Stimulated activated naive CD4-positive, alpha-beta T cell treated with Interleukin-2 at 50 U/mL for 16 hours (primary cell): Measurements from ENCODE around the gene PNPLA3.

Experiments
- DNase-seq: peaks from one replicate; lab custom pipeline; 2025; lab: John Stamatoyannopoulos, UW

Gene PNPLA3

DNA sequence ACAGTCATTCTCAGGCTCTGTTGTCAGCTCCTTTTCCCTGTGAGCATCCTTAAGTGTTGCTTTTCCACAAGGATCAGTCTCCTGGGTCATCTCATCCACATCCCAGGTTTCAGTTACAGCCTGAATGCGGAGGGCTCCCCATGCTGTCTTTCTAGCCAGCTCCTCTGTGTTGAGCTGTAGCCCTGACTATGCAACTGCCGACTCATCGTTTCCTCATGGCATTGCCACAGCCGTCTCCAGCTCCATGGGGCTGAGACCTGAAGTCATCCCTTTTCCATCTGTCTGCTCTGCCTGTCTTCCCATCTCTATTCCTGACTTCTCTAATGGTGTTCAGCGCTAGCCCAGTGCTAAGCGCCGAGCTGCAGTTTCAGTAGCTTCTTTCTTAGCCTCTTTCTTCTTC lies 43.5 kb downstream of the PNPLA3 start:
- DNase-seq, result no peak

DNA sequence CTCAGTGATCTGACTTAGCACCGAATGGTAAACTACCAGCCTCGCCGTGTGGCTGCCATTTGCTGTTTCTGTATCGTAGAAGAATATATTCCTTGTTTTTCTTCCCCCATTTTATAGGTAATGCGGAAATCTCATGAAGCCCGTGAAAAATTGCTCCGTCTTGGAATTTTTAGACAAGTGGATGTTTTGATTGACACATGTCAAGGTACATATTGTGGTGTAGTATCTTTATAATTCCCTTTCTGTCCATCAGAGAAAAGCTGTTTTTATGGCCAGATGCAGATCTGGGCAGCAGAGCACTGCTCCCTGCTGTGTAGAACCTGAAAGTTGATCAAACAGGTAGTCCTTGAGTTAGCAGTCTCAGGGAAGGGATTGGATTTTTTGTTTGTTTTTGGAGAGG lies 45.0 kb downstream of the PNPLA3 start:
- DNase-seq, result no peak

DNA sequence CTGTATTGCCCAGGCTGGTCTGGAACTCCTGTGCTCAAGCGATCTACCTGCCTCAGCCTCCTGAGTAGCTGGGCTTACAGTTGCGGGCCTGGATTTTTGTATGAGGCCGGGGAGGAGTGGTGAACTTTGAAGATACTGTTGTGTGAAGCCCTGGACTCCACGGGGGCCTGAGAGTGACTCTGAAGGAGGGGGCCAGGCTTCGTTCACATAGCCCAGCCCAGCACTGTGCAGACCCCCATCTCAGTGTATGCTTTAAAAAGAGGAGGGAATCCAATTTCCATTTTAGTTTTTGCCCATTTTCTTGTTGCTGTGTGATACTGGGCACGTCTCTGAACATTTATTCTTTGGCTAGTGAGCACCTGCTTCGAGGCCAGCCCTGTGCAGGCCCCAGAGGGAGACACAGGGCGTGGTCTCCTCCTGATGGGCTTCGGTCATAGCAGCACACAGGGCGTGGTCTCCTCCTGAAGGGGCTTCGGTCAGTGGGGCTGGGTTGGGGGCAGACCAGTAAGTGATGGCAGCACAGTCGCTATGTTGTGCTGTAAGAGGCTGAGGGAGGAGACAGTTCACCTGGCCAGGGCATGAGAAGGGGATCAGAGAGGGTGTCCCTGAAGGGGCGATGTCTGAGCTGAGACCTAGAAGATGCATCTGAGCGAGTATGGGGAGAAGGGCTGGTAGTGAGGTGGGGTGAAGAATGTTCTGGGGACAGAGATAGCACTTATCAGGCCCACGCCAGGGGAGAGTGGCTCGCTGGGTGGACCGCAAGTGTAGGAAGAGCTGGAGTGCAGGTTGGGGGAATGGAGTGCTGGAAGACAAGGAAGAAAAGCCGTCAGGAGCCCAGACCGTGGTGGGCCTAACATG lies 45.6 kb downstream of the PNPLA3 start:
- no peak for DNase-seq

DNA sequence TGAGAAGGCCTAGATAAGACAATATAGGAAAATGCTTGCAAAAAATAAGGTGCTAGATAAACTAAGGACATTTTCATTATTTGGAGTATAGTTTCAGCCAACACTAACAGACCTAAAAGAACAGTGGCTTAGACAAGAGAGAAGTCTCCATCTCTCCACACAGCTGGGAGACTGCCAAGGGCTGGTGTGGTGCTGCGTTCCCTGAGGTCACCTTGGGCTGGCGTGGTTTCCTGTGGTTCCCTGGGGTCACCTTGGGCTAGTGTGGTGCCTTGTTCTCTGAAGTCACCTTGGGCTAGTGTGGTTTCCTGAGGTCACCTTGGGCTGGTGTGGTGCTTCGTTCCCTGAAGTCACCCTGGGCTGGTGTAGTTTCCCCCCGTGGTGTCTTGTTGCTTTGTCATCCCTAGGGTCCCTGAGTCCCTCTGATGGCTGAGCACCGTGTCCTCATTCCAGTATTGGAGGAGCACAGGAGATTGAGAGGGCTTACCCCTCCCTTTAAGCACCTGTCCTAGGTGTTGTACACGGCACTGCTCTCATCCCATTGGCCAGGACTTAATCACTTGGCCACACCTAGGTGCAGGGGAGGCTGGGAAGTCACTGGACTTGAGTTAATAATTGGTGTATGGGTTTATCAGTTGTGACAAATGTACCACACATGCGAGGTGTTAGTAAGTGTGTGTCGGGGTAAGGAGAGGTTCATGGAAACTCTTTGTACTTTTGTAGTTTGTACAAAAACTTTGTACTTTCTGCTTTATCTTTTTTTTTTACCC lies 46.6 kb downstream of the PNPLA3 start:
- DNase-seq, result no peak

DNA sequence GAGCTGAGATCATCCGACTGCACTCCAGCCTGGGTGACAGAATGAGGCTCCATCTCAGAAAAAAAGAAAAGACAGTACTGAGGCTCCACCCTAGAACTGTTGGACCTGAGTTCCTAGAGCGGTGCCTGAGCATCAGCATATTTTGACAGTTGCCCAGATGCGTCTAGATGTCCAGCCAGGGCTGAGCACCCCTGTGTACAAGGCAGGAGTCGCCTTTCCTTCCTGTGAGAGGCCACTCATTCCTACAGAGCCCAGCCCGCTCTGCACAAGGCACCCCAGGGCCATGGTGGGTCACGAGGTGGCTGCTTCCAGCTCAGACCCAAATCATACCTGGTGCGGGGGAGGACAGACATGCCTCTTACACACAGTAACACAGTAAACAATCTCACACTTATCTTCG lies 47.5 kb downstream of the PNPLA3 start:
- no peak for DNase-seq

DNA sequence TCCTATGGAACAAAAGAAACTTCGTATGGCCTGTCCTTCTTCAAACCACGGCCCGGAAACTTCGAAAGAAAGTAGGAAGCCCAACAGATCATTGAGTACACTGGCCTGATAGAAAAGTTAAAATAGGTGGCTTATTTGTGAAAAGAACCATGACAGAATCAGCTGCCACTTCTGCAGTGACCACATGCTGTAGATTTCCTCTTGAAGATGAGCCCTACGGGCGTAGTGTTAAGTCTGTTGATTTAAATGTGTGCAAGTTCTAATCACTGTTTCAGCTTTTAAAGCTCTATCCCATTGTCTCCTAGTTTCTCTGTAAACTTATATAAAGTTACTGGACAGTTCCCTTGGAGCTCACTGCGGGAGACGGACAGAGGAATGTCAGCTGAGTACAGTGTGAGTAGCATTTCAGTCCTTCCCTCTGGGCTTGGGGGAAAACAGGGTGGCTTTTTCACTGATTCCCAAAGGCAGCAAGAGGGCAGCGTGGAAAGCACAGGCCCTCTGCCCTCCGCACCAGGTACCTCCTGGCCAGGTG lies 49.4 kb downstream of the PNPLA3 start:
- no peak for DNase-seq

DNA sequence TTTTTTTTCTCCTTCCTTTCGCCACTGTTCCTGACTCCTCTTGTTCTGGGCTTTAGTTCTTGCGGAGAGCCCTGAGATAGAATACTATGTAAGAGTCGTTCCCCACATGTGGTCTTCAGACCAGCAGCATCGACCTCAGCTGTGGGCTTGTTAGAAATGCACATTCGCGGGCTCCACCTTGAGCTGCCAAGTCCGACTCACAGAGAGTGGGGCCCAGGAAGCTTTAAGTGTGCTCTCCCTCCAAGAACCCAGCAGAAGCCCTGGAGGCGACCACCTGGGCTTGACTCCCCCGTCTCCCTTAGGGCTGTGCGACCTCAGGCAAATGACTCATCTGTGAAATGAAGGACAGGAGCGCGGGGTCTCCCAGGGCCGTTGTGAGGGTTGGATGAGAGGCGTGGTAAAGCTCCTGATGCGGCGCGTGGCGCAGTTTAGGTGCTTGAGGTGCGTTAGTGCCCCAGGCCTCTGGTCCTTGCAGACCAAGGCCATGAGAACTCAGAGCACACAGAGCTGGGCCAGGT lies 50.5 kb downstream of the PNPLA3 start:
- DNase-seq, result no peak

DNA sequence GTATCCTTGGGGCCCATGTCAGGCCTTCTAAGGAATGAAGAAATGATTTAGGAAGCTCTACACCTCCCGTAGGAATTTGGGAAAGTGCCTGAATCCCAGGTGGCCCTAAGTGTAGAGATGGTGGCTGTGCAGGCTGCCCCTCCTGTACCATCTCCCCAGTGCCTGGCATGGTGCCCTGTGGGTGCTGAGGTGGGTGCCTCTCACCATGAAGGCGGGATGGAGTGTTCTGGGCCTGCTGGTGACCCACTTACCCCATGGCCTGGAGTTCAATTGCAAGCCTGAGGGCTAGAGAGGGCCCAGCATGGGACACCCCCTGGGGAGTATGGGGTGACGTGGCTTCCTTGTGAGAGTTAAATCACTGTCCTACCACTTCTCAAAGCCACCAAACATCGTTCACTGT lies 51.4 kb downstream of the PNPLA3 start:
- no peak for DNase-seq

DNA sequence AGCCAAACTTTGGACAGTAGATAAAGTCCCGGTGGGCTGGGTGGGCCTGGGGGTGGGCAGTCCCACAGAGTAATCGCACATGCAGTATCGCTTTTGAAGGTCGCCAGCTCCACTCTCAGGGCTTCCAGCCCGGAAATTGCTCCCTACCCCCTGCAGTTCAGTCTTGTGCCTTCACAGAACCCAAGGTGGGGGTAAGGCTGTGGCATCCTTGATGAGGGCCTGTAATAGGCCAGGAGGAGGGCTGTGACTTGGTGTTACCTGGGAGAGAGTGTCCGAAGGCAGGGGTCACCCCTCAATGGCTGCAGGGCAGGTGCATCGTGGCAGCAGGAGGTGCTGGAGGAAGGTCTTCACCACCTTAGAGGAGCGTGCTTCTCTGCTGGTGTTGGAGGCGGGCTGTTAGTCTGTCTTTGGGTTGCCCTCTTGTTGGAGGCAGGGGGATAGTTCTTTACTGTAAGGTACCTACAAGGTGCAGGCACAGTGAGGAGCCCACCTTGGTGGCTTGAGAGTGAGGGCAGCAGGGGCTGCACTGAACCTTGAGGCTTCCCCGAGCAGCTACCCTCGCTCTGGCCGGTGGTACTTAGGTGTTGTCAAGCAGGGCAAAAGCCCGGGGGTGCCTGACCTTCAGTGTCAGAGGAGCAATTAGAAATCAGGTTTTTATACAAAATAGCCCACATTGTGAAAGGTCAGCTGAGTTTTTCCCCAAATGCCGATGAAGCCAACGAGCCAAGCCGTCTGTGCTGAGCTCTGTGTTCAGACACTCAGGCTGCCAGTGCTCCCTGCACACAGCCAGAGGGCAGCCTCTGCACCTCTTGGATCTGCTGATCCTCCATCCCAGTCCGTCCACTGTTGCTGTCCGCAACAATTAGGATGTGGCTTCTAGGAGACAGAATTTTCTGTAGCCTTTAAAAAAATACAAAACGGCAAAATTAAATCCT lies 53.5 kb downstream of the PNPLA3 start:
- DNase-seq, result no peak

DNA sequence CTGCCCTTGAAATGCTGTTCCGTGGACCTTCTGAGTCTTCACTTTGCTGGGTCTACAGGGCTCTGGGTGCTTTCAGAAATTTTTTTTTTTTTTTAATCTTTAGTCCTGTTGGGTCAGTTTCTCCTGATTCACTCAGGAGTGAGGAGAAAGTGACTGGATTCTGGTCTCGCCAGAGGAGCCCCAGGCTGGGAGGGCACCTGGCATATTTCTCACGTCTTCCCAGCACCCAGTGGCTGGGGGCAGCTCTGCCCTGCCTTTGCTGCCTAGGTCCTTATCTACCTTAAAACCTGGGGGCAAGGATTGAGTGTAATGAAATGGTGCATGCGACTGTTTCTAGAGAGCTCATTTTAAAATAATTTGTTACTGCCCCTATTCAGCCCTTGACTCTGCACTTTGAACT lies 55.0 kb downstream of the PNPLA3 start:
- DNase-seq, result no peak

DNA sequence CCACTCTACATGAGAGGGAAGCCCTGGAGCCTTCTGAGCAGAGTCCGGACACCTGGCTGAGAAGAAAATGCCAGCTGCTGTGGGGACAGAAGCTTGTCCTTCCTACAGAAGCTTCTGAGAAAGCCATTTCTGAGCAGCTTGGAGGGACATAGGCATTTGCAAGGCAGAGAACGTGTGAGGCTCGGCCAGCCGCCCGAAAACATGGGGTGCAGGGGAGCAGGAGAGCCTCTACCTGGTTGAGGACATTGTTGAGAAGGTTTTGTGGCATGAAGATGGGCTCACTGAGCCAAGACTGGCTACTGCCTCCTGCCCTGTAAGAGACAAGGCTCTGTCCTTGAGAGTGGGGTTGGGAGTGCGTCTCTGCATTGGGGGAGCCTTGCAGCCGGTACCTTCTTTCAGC lies 57.0 kb downstream of the PNPLA3 start:
- no peak for DNase-seq

DNA sequence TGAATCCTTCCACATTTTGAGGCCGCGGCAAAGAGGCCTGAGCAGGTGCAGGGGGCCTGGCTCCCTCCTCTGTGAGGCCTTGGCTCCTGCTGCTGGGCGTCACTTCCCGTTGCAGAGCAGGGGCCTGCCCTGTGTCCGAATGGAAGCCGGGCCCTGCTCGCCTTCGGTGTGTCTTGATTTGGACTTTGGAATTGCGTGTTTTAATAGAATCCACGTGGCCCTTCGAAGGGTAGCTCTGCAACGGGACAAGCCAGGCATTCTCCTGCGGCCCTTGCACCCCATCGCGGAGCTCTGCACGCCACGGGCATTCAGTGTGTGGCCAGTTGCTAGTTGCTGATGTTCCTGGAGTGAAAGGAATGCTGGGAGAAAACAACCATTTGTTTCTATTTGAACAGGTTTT lies 57.4 kb downstream of the PNPLA3 start:
- DNase-seq, result no peak

DNA sequence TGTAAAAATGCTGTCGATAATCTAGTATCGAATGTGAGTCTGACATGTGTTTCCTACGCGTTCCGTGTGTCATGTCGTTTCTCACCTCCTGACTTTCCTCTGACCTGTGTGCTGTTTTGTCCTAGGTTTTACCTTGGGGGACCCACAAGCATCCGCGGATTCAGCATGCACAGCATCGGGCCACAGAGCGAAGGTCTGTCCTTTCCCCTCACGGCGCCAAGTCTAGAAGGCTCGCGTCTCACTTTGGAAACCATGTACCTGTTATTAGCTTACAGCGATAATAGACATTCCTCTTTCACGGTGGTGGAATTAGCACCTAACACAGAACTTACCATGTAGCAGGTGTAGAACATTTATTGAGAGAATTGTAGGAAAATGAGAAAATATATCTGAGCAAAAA lies 60.2 kb downstream of the PNPLA3 start:
- no peak for DNase-seq

DNA sequence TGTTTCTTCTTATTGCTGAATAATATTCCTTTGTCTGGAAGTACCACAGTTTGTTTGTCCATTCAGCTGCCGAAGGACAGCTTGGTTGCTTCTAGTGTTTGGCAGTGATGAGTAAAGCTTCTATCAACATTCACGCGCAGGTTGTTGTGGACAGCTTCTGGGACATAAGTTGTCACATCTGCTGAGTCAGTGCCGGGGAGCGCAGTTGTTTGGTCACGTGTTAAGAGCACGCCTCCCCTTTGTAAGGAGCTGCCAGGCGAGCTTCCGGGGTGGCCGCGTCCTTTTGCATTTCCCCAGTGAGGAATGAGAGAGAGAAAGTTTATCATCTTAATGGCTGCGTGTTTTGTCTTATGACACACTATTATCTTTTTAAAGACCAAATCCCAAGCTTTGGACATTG lies 61.9 kb downstream of the PNPLA3 start:
- no peak for DNase-seq

DNA sequence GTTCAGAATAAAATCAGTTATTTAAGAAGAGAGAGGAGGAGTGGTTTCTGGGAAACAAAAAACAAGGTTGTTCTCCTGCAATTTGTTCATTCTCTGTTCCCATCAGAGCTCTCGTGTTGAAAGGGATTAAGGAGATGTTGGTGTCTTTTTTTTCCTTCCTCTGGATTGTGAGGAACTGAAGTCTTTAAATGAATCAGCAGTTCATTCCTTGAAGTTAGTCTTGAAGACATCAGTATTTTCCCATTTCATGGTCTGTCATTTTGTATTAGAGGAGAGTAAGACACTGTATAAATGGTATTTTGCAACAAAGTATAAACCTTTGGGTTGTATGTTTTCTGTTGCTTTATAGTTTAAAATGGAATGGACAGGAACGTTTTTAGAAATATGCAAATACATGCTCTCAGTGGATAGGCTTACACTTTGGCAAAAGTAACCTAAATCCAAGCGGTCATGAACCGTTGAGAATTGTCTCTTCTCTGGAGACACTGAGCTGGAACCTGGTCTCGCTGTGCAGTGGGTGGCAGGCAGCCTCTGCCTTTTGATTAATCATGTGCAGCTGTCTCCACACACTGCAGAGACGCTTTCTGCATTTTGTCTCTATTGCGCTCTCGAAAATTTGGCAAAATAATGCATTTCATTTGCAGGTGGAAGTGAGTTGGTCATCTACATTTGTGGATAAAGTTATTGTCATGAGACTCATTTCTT lies 64.7 kb downstream of the PNPLA3 start:
- no peak for DNase-seq

DNA sequence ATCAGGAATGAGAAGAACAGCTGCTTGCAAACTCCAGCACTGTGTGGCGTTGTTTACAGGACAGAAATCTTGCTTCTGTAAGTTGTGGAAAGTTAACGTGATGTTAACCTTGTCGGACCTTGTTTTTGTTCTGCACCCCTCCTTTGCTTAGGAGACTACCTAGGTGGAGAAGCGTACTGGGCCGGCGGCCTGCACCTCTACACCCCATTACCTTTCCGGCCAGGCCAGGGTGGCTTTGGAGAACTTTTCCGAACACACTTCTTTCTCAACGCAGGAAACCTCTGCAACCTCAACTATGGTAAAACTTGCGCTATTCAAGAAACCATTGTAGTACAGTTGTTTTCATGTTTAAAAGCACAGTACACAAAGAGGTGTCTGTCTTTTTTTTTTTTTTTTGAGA lies 65.4 kb downstream of the PNPLA3 start:
- no peak for DNase-seq

DNA sequence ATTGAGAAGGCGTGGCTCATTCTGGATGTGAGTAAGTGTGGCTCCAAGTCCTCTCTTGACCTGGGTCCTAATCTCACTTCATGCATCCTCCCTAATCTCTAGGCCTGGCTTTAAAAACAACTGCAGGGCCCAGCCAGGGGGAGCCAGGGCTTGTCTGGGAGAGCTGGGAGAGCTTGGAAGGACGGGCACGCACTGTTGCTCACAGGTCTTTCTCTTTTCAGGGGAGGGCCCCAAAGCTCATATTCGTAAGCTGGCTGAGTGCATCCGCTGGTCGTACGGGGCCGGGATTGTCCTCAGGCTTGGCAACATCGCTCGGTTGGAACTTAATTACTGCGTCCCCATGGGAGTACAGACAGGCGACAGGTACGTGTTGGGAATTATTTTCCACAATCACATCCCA lies 66.4 kb downstream of the PNPLA3 start:
- no peak for DNase-seq

DNA sequence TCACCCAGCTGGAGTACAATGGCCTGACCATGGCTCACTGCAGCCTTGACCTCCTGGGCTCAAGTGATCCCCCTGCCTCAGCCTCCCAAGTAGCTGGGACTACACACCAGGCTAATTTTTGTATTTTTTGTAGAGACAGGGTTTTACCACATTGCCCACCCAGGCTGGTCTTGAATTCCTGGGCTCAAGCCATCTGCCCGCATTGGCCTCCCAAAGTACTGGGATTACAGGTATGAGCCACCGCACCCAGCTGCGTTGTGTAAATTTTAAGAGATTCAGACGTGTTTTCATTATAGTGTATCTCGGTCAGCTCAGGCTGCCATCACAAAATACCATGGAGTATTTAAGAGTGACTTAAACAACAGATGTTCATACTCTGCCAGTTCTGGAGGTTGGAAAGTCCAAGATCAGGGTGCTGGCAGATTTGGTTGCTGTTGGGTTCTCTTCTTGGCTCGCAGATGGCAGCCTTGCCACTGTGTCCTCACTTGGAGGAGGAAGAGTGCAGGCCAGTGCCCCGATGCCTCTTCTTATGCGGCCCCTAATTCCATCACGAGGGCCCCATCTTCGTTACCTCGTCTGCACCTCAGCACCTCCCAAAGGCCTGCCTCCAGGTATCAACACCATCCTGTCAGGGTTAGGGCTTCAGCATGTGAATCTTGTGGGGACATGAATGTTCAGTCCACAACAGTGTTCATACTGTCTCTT lies 67.9 kb downstream of the PNPLA3 start:
- DNase-seq, result no peak

DNA sequence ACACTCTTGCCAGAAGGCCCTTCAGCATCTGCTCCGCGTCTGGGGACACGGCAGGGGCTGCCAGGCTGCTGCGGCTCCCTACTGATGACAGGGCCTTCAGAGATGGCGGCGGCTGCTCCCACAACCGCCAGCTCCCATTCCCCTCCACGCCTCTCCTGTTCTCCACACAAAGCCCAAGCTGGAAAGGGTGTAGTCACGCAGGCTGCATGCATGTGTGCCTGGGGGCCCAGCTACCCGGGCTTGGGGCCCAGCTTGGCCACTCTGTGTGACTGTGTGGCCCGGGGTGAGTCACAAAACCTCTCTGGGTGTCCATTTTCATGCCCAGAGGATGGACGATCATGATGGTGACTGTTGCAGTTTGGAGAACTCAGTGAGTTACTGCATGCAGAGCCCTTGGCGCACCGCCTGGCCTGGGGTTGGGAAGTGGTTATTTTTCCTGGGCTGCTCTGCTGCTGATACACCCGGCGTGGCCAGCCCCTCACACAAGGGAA lies 68.8 kb downstream of the PNPLA3 start:
- no peak for DNase-seq

DNA sequence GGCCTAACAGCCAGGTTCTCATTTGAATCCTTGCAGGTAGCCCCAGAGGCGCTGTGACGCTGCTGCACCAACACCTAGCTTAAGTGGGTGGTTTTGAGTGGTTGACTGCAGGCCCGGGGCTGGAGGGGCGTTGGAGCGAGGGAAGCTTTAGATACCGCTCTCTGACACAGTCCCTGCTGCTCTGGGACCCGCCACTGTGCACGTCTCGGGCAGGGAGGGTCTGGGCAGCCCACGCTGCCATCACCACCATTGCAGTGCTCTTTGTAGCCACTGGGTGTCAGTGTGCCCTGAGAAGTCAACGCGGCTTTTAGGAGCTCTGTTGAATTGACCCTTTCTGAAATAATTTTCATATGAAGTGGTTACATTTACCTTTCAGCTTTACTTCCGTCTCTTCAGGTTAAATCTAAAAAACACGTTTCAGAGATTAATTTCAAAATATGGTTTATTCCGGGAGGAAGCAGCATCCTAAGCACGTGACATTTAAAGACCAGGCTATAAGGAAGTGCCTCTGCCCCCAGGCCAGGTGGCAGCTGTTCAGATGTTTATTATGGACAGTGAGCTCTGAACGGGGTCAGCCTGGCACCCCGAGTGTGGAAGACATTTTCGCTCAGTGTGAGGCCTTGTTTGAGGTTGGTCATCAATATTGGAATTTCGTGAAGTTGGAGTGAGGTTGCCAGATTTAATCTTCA lies 69.6 kb downstream of the PNPLA3 start:
- DNase-seq, result peak; percentile 53
